Measurements from ENCODE around the gene SEC31A.
"Not testable (repeated sequence)": the region's sequence is repeated elsewhere in the genome, so short reads cannot be mapped to it uniquely, and the experiment has no call there.

Gene SEC31A

GRCh38 chr4:82919386-82919785 lies 28.4 kb upstream of the SEC31A start:
- DNase-seq (ENCODE audit: low read depth): no peak
- H3K4me3 ChIP-seq (ENCODE audit: low read depth, low read length): no peak overlapping the region
- TF ChIP-seq CTCF (IDR thresholded peaks at IDR 0.05; ENCODE audit: control insufficient read depth, extremely low read depth, insufficient read depth): no peak

- H3K4me3 ChIP-seq (ENCODE audit: low read depth, low read length): no peak overlapping the region
- TF ChIP-seq CTCF (IDR thresholded peaks at IDR 0.05; ENCODE audit: control insufficient read depth, extremely low read depth, insufficient read depth): no peak
- no peak for DNase-seq (ENCODE audit: low read depth)
Measured at GRCh38 chr4:82918091-82918490, 27.1 kb upstream of the SEC31A start.

- H3K4me3 ChIP-seq (ENCODE audit: low read depth, low read length); DNase-seq (ENCODE audit: low read depth): not testable (repeated sequence)
Measured at GRCh38 chr4:82913968-82914367, 23.0 kb upstream of the SEC31A start.

GRCh38 chr4:82913305-82913704 lies 22.4 kb upstream of the SEC31A start:
- TF ChIP-seq CTCF (IDR thresholded peaks at IDR 0.05; ENCODE audit: control insufficient read depth, extremely low read depth, insufficient read depth): no peak
- no peak overlapping the region for H3K4me3 ChIP-seq (ENCODE audit: low read depth, low read length)
- DNase-seq (ENCODE audit: low read depth): no peak

GRCh38 chr4:82909326-82909725 lies 18.4 kb upstream of the SEC31A start:
- DNase-seq (ENCODE audit: low read depth): peak; percentile 61
- TF ChIP-seq CTCF (IDR thresholded peaks at IDR 0.05; ENCODE audit: control insufficient read depth, extremely low read depth, insufficient read depth): no peak
- no peak overlapping the region for H3K4me3 ChIP-seq (ENCODE audit: low read depth, low read length)

GRCh38 chr4:82906469-82906868 lies 15.5 kb upstream of the SEC31A start:
- H3K4me3 ChIP-seq (ENCODE audit: low read depth, low read length): no peak overlapping the region
- DNase-seq (ENCODE audit: low read depth): no peak
- no peak for TF ChIP-seq CTCF (IDR thresholded peaks at IDR 0.05; ENCODE audit: control insufficient read depth, extremely low read depth, insufficient read depth)

- no peak for TF ChIP-seq CTCF (IDR thresholded peaks at IDR 0.05; ENCODE audit: control insufficient read depth, extremely low read depth, insufficient read depth)
- DNase-seq (ENCODE audit: low read depth): no peak
- no peak overlapping the region for H3K4me3 ChIP-seq (ENCODE audit: low read depth, low read length)
Measured at GRCh38 chr4:82905205-82905604, 14.3 kb upstream of the SEC31A start.

- no peak overlapping the region for H3K4me3 ChIP-seq (ENCODE audit: low read depth, low read length)
- DNase-seq (ENCODE audit: low read depth): no peak
- TF ChIP-seq CTCF (IDR thresholded peaks at IDR 0.05; ENCODE audit: control insufficient read depth, extremely low read depth, insufficient read depth): no peak
Measured at GRCh38 chr4:82903737-82904136, 12.8 kb upstream of the SEC31A start.
